Endothelial cell of umbilical vein (primary cell): Measurements from ENCODE around the gene ADIPOQ.

Experiments
- EZH2 ChIP-seq: IDR thresholded peaks from 2 replicates; pipeline ENCODE4 v1.6.1; 2012; ENCODE audit warnings: borderline replicate concordance, low read depth, mild to moderate bottlenecking, moderate library complexity, low read length, inconsistent platforms; ENCODE audit not compliant: severe bottlenecking
- FOS ChIP-seq: IDR thresholded peaks from 2 replicates; pipeline ENCODE4 v1.6.1; 2011; ENCODE audit warnings: mild to moderate bottlenecking, low read length, moderate library complexity, borderline replicate concordance; ENCODE audit not compliant: insufficient read depth
- JUN ChIP-seq: IDR thresholded peaks from 2 replicates; pipeline ENCODE4 v1.6.1; 2011; ENCODE audit warnings: borderline replicate concordance, low read depth; ENCODE audit not compliant: insufficient read length, insufficient read depth
- MYC ChIP-seq: IDR thresholded peaks from one replicate; pipeline ENCODE4 v1.6.1; 2011; ENCODE audit warnings: mild to moderate bottlenecking, low read depth, low read length
- POLR2A ChIP-seq: IDR thresholded peaks from 2 replicates; pipeline ENCODE4 v1.6.1; 2012; ENCODE audit warnings: low read depth, mild to moderate bottlenecking, control low read depth, low read length
- POLR2AphosphoS5 ChIP-seq: IDR thresholded peaks from 2 replicates; pipeline ENCODE4 v1.6.1; 2012; ENCODE audit warnings: low read depth, mild to moderate bottlenecking, control low read depth, low read length, moderate library complexity; ENCODE audit not compliant: insufficient read depth
- TF ChIP-seq, protein P1 (sequence below), 2 donors: IDR thresholded peaks; 1 replicate in 1 of 2; 2 replicates in 1 of 2; pipeline ENCODE4 v1.5.1; 2011; ENCODE audit warnings: low read length in 2 of 2, mild to moderate bottlenecking in 2 of 2, moderate library complexity in 2 of 2, control low read depth in 1 of 2, inconsistent platforms in 1 of 2, low read depth in 1 of 2; ENCODE audit not compliant: insufficient read depth in 1 of 2; ENCODE audit errors: extremely low read depth in 1 of 2
- TF ChIP-seq, protein P2 (sequence below): IDR thresholded peaks from 2 replicates; pipeline ENCODE4 v1.6.1; 2011; ENCODE audit not compliant: insufficient read depth, insufficient read length

DNA sequence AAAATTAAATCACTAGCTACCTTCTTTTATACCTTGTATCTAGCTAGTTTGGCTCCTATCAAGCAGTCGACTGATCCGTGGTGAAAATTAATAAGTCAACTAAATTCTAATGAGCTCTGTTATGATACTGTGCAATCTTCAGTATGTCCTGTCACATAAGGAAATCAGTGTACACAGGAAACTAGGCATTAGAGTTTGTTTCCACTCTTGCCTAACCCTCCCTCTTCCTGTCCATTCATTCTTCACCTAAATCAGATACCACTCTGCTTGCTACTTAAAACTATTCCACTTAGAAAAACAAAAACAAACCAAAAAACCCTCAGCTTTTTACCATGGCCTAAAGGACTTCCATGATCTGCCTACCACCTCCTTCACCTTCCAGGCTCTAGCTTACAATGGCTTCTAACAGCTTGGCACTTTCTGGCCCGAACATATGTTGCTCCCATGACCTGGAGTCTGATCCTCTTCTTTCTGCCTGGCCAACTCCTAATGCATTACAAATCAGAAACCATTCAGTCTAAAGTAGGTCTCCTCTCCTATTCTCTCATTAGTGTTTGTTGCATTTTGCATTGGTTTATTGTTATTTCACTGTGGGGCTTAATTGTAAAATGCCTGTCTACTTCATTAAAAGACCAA lies 44.2 kb upstream of the ADIPOQ start:
- TF ChIP-seq POLR2AphosphoS5 (no peak), EZH2 (no peak), POLR2A (no peak), FOS (no peak), MYC (no peak), JUN (no peak)
- TF ChIP-seq, protein P1, sequence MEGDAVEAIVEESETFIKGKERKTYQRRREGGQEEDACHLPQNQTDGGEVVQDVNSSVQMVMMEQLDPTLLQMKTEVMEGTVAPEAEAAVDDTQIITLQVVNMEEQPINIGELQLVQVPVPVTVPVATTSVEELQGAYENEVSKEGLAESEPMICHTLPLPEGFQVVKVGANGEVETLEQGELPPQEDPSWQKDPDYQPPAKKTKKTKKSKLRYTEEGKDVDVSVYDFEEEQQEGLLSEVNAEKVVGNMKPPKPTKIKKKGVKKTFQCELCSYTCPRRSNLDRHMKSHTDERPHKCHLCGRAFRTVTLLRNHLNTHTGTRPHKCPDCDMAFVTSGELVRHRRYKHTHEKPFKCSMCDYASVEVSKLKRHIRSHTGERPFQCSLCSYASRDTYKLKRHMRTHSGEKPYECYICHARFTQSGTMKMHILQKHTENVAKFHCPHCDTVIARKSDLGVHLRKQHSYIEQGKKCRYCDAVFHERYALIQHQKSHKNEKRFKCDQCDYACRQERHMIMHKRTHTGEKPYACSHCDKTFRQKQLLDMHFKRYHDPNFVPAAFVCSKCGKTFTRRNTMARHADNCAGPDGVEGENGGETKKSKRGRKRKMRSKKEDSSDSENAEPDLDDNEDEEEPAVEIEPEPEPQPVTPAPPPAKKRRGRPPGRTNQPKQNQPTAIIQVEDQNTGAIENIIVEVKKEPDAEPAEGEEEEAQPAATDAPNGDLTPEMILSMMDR (IDR thresholded peaks at IDR 0.05; ENCODE audit: extremely low read depth in 1 of 2, insufficient read depth in 1 of 2, low read depth in 1 of 2, low read length in 2 of 2): no peak
- TF ChIP-seq, protein P2, sequence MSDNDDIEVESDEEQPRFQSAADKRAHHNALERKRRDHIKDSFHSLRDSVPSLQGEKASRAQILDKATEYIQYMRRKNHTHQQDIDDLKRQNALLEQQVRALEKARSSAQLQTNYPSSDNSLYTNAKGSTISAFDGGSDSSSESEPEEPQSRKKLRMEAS: no peak
